ENCODE data around the gene SGCE.

SGCE gene

GRCh38 chr7:94649450-94649849 lies 6.5 kb downstream of the SGCE start:
- TF ChIP-seq CTCF (IDR thresholded peaks at IDR 0.05; ENCODE audit: borderline replicate concordance, insufficient read depth, low read depth, low read length), result no peak
- no peak overlapping the region for H3K4me3 ChIP-seq (ENCODE audit: low read depth, low read length)

DNA sequence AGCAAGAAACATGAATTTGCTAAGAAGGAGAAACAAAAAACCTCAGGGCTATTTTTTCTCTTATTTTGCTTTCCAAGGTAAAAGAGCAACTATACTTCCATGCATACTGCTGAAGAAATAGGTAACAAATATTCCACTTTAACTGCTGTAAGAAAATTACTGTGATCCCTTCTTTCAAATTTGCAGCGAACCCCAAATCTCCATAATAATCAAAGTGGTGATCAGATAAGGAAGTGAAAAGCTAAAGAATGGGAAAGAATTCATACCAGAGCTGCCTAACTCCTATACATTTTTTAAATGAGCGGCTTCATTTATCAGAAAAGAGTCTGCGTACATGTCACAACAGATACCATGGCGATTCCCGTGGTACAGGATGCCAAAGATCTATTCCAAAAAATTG lies 7.2 kb downstream of the SGCE start:
- TF ChIP-seq CTCF (IDR thresholded peaks at IDR 0.05; ENCODE audit: borderline replicate concordance, insufficient read depth, low read depth, low read length), result no peak
- no peak overlapping the region for H3K4me3 ChIP-seq (ENCODE audit: low read depth, low read length)

DNA sequence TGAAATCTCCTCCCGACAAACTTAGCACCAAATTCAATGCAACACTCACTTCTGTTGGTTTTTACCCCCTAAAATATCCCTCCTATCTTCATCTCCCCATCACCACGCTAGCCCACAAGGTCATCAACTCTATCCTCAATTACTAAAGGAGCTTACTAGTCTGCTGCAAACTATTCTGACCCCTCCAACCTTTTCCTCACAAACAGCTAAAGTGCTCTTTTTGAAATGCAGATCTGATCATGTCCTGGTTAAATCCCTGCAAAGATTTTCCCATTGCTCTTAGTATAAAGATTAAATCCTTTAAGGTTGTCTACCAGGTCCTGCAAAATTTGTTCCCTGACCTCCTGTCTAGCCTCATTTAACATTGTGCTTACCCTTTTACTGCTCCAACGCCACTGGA lies 8.6 kb downstream of the SGCE start:
- no peak for TF ChIP-seq CTCF (IDR thresholded peaks at IDR 0.05; ENCODE audit: borderline replicate concordance, insufficient read depth, low read depth, low read length)

GRCh38 chr7:94643771-94644545 lies 12.0 kb downstream of the SGCE start:
- no peak for TF ChIP-seq CTCF (IDR thresholded peaks at IDR 0.05; ENCODE audit: borderline replicate concordance, insufficient read depth, low read depth, low read length)
- H3K4me3 ChIP-seq (ENCODE audit: low read depth, low read length), result no peak overlapping the region

More for the DNA sequence above, 8.6 kb downstream of the SGCE start:
- H3K4me3 ChIP-seq (ENCODE audit: low read depth, low read length), result no peak overlapping the region

DNA sequence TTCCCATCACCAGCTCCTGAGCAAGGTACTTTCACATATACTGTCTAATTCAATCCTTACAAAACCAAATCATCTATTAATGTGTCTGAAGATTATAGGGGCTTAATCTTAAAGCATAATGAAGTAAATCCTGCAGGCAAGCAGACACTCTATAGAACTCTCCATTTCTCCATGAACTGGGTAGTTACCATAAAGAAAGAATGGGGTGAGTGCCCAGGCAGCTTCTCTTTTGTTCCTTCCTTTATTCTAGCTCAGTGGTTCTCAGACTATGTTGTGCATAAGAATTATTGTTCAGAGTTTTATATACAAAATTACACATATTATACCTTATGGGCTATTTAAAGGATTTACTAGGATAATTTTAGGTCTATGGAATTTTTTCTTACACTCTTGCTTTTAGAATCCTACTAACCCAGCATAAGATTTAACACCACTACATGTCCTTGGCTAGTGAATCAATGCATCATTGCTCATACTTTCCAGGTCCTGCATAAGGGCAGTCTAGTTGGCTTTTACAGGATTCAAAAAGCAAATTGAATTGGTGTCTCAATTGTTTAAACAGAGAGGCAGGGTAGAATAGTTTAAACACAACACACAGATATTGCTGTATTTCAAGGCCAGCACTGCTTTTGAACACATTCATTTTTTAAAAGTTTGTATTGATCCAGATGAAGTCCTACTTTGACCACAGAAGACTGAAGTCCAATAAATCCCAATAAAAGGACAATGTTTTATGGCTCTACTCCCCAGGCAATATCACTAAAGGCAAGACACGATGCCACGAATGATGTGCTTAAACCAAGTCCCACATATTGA lies 12.9 kb downstream of the SGCE start:
- no peak for TF ChIP-seq CTCF (IDR thresholded peaks at IDR 0.05; ENCODE audit: borderline replicate concordance, insufficient read depth, low read depth, low read length)
- no peak overlapping the region for H3K4me3 ChIP-seq (ENCODE audit: low read depth, low read length)

DNA sequence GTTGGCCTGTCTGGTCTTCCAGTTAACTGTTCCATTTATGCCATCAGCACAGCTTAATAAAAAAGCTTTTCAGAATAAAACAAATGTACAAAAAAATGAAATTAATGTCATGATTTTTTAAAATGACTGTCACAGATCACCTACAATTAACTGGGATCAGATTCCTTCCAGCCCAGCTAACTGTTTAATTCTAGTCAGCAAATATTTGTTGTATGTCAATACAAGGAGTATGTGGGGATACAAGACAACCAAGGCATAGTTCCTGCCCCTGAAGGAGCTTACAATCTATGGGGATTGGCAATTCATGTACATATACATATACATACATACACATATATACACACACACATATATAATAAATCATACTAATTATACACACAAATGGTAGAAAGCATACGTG lies 16.5 kb downstream of the SGCE start:
- no peak overlapping the region for H3K4me3 ChIP-seq (ENCODE audit: low read depth, low read length)

More for the DNA sequence above, 16.5 kb downstream of the SGCE start:
- TF ChIP-seq CTCF (IDR thresholded peaks at IDR 0.05; ENCODE audit: borderline replicate concordance, insufficient read depth, low read depth, low read length), result no peak
